VCaP (cell line): ENCODE results near the gene HERC2.

ENCODE experiments used
- H3K27ac ChIP-seq: fragments of 450-650 bp; 2 replicates; pipeline ENCODE4 v1.5.1; 2017
- CTCF ChIP-seq: fragments of 450-650 bp; conservative IDR thresholded peaks from 2 replicates; pipeline ENCODE4 v1.5.1; 2017; ENCODE audit warnings: mild to moderate bottlenecking, moderate library complexity

HERC2 gene

DNA sequence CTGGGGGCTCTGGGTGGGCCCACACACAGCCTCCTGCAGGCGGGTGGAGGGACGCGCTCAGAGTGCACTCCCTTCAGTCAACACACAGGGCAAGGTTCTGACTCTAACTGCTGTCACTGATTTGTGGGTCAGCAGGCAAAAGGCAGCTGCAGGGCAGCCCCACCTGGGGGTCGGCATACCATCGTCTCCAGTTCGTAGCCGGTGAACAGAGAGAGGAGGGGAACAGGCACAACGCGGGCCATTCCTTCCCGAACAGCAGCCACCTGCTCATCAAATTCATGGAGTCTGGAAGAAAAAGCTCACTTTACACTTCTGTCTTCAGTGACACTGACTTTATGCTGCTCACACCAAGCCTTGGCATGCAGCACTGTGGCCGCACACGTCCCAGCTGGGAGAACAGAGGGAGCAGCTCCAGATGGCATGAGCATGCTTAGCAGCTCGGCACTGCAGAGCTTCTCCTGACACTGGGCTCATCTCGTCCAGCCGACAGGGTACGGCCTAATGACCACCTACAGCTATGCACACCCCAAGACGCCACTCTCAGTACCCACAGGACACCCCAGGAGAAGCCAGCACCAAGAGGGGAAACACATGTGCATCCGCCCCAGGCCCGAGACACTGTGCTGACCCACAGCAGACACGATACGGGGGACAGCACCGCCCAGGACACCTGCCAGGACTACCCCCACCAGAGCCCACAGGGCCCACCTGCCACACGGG, 208.4 kb downstream of the HERC2 start:
- TF ChIP-seq CTCF, result no peak

DNA sequence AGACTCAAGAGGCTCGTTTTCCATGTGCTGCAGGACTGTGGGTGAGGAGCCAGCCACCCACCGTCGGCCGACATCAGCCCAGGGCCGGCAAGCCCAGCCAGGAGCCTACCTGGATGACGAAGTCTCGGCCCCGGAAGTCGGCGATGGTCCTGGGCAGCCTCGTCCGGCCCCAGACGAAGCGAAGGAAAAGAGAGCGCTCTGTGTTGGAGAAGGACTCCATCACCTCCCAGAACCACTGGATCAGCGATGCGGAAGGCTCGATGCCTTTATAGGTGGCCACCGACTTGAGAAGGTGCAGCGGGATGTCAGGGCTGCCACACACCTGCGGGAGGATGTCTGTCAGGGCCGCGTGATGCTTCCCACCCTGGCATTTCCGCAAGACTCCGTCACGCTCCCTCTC, 209.0 kb downstream of the HERC2 start:
- no peak overlapping the region for H3K27ac ChIP-seq
- no peak for TF ChIP-seq CTCF

More for the DNA sequence above, 208.4 kb downstream of the HERC2 start:
- no peak overlapping the region for H3K27ac ChIP-seq

DNA sequence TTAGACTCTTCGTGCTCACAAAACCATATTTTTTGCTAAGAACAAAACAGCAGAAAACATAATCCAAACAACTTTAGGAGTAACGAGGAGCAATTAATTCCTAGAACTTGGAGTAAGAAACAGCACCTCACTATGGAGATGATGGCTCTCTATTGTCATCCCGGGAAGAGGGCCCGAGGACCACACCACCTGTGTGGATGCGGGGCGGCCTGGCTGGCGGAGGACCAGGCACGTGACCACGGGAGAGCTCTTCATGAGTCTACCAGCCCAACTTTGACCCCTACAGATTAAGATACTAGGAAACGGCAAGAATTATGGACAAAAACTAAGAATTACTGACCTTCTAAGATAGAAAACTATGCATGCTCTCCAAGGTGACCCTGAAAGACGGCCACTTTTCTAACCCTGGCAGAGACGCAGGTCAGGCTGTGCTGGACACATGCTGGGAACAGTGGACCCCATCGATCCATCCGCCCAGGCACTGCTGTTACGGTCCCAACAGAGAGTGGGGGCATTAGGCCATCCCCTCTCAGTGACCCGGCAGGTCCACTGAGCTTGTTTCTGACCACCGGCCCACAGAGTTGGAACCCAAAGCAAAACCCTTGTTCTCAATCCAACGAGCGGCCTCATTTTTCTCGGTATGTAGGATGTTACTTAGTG, 209.7 kb downstream of the HERC2 start:
- H3K27ac ChIP-seq, result no peak overlapping the region
- no peak for TF ChIP-seq CTCF

DNA sequence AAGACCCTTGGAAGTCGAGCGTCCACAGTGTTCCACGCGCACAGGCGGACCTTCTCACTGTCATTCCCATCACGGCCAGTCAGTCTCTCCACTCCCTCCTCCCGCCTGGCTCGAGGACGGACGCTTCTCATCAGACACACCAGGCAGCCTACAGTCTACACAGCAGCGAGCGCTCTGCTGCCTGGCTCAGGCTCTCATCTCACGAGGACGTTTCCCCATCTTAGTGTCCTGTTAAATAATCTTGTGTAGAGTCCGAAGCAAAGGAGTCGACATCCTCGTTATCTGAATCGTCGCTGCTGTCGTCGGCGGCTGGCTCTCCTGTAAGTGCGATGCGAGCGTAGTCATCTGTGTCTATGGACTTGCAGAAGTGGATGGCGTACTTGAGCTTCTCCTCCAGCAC, 210.4 kb downstream of the HERC2 start:
- no peak overlapping the region for H3K27ac ChIP-seq
- TF ChIP-seq CTCF, result no peak

GRCh38 chr15:28110481-28110881, 211.5 kb downstream of the HERC2 start:
- TF ChIP-seq CTCF, result no peak
- no peak overlapping the region for H3K27ac ChIP-seq

GRCh38 chr15:28109626-28110455, 212.1 kb downstream of the HERC2 start:
- H3K27ac ChIP-seq, result no peak overlapping the region
- no peak for TF ChIP-seq CTCF

DNA sequence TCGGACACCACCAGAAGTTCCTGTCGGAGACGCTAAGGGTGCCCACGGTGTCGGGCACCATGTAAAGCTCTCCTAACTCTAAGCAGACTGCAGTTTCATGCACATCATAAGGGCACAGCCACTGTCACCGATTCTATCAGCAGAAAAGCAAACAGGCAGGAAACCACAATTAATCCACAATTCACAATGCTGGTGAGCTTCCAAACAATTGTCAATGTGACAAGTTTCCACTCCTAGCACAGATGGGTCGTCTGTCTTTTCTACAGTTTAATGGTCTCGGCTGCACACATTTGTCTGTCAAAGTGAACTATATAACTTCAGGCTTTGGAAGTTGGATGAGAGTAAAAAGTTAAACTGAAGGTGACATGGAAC, 214.1 kb downstream of the HERC2 start:
- TF ChIP-seq CTCF, result no peak
- H3K27ac ChIP-seq, result no peak overlapping the region
